Endothelial cell of umbilical vein (primary cell): ENCODE measurements around the gene FAHD1. TPM values are rescaled to one million over a fixed set of nuclear protein-coding genes. Genes with fewer than 3 reads are reported as not detected.

Experiments
- BruUV-seq: library from RNA; stranded (reverse); fragments of 400-500 nt; replicated peaks from 2 replicates; lab custom pipeline; 2021; lab: Mats Ljungman, UMichigan
- CTCF ChIA-PET: fragments of 300-600, 350-600 bp; sonication (Branson Sonifier 250); formaldehyde crosslinking; loops from one replicate; lab custom pipeline; 2021; ENCODE audit warnings: antibody characterized with exemption, inconsistent platforms; lab: Charles Lee
- POLR2A ChIA-PET: fragments of 300-600, 350-600 bp; sonication (Branson Sonifier 250); formaldehyde crosslinking; loops from one replicate; lab custom pipeline; 2021; ENCODE audit warnings: antibody characterized with exemption, inconsistent platforms; lab: Charles Lee
- DNase-seq: peaks from one replicate; pipeline ENCODE4 v3.0.0-alpha.2; 2011; ENCODE audit warnings: low read depth, low spot score
- FAIRE-seq: peaks from 2 replicates; lab custom pipeline; 2011; peaks lifted over from hg19 to GRCh38; lab: Jason Lieb, UNC
- H2AFZ ChIP-seq: 2 replicates; pipeline ENCODE4 v1.6.0; 2012; ENCODE audit warnings: low read depth, low read length, control low read depth, inconsistent platforms
- H3K27ac ChIP-seq: 2 replicates; pipeline ENCODE4 v1.5.1; 2011; ENCODE audit warnings: low read depth, mild to moderate bottlenecking, control low read depth, low read length, moderate library complexity; ENCODE audit not compliant: insufficient read depth
- H3K27me3 ChIP-seq, 2 experiments: 2 replicates each; pipeline versions ENCODE4 v1.6.0 to v1.6.1; 2011; ENCODE audit warnings: low read length in 2 of 2, mixed read lengths in 1 of 2; ENCODE audit not compliant: control insufficient read depth in 2 of 2, insufficient read depth in 2 of 2
- H3K36me3 ChIP-seq, 2 experiments: 2 replicates in 1 of 2; 3 replicates in 1 of 2; pipeline ENCODE4 v1.5.1; 2011; ENCODE audit warnings: low read length in 2 of 2, mild to moderate bottlenecking in 1 of 2, moderate library complexity in 1 of 2; ENCODE audit not compliant: control insufficient read depth in 2 of 2, insufficient read depth in 2 of 2; ENCODE audit errors: extremely low read depth in 1 of 2
- H3K4me1 ChIP-seq: 3 replicates; pipeline ENCODE4 v1.5.1; 2011; ENCODE audit warnings: mild to moderate bottlenecking, low read length; ENCODE audit not compliant: control insufficient read depth, insufficient read depth; ENCODE audit errors: extremely low read depth
- H3K4me2 ChIP-seq: 2 replicates; pipeline ENCODE4 v1.6.1; 2011; ENCODE audit warnings: low read length, control low read depth, mixed read lengths; ENCODE audit not compliant: insufficient read depth
- H3K4me3 ChIP-seq, 3 experiments: fragments of 200-600 bp in 1 of 3; sonication (generic), shearing (Covaris generic) in 1 of 3; replicated peaks in 1 of 3; 2 replicates each; pipeline ENCODE4 v1.5.1; 2011 to 2016; ENCODE audit warnings: control low read depth in 3 of 3, low read length in 3 of 3, mild to moderate bottlenecking in 2 of 3, inconsistent platforms in 1 of 3, low read depth in 1 of 3, moderate library complexity in 1 of 3; ENCODE audit not compliant: insufficient read depth in 1 of 3
- H3K79me2 ChIP-seq: 2 replicates; pipeline ENCODE4 v1.6.0; 2012; ENCODE audit warnings: low read length, inconsistent platforms; ENCODE audit not compliant: control insufficient read depth, insufficient read depth
- H3K9ac ChIP-seq: replicated peaks from 2 replicates; pipeline ENCODE3; 2011; ENCODE audit warnings: low read length, control low read depth; ENCODE audit not compliant: insufficient read depth; ENCODE audit errors: extremely low read depth
- H3K9me1 ChIP-seq: replicated peaks from 3 replicates; pipeline ENCODE4 v1.6.0; 2011; ENCODE audit warnings: mild to moderate bottlenecking, low read length; ENCODE audit not compliant: control insufficient read depth, insufficient read depth; ENCODE audit errors: extremely low read depth
- H3K9me3 ChIP-seq: replicated peaks from 2 replicates; pipeline ENCODE4 v1.5.1; 2012; ENCODE audit warnings: low read length, inconsistent platforms; ENCODE audit not compliant: control insufficient read depth, insufficient read depth
- H4K20me1 ChIP-seq: replicated peaks from 2 replicates; pipeline ENCODE3; 2011; ENCODE audit warnings: mild to moderate bottlenecking, low read length; ENCODE audit not compliant: control insufficient read depth, insufficient read depth; ENCODE audit errors: extremely low read depth
- CTCF ChIP-seq, 2 donors: IDR thresholded peaks; 1 replicate in 1 of 2; 2 replicates in 1 of 2; pipeline ENCODE4 v1.5.1; 2011; ENCODE audit warnings: low read length in 2 of 2, mild to moderate bottlenecking in 2 of 2, moderate library complexity in 2 of 2, control low read depth in 1 of 2, inconsistent platforms in 1 of 2, low read depth in 1 of 2; ENCODE audit not compliant: insufficient read depth in 1 of 2; ENCODE audit errors: extremely low read depth in 1 of 2
- EZH2 ChIP-seq: IDR thresholded peaks from 2 replicates; pipeline ENCODE4 v1.6.1; 2012; ENCODE audit warnings: borderline replicate concordance, low read depth, mild to moderate bottlenecking, moderate library complexity, low read length, inconsistent platforms; ENCODE audit not compliant: severe bottlenecking
- FOS ChIP-seq: IDR thresholded peaks from 2 replicates; pipeline ENCODE4 v1.6.1; 2011; ENCODE audit warnings: mild to moderate bottlenecking, low read length, moderate library complexity, borderline replicate concordance; ENCODE audit not compliant: insufficient read depth
- GATA2 ChIP-seq: IDR thresholded peaks from 2 replicates; pipeline ENCODE4 v1.7.0; 2011; ENCODE audit warnings: low read depth, mild to moderate bottlenecking, moderate library complexity, mixed read lengths, low read length; ENCODE audit not compliant: insufficient read length, insufficient read depth
- MYC ChIP-seq: IDR thresholded peaks from one replicate; pipeline ENCODE4 v1.6.1; 2011; ENCODE audit warnings: mild to moderate bottlenecking, low read depth, low read length
- POLR2A ChIP-seq: IDR thresholded peaks from 2 replicates; pipeline ENCODE4 v1.6.1; 2012; ENCODE audit warnings: low read depth, mild to moderate bottlenecking, control low read depth, low read length
- POLR2AphosphoS5 ChIP-seq: IDR thresholded peaks from 2 replicates; pipeline ENCODE4 v1.6.1; 2012; ENCODE audit warnings: low read depth, mild to moderate bottlenecking, control low read depth, low read length, moderate library complexity; ENCODE audit not compliant: insufficient read depth
- dilution Hi-C: fragments of 300-500 bp; cut with MboI; formaldehyde crosslinking; loops from one replicate; pipeline ENCODE4 v1.15.0; 2019; ENCODE audit warnings: low sequenced_read_pairs; ENCODE audit not compliant: extremely low pct_ligation_motif_present
- intact Hi-C: fragments of 100-400 bp; cut with micrococcal nuclease; formaldehyde crosslinking; loops from one replicate; pipeline ENCODE4 v1.10.0; 2022
- polyA plus RNA-seq, 4 experiments: library from polyadenylated mRNA; depleted of rRNA in 3 of 4; stranded (reverse) in 3 of 4; unstranded in 1 of 4; fragments of >200 nt; gene quantifications; 2 replicates each; pipeline versions ENCODE4 v1.2.1 to v1.2.3, GENCODE V29; 2011 to 2012; ENCODE audit warnings: missing spikeins in 1 of 4
- total RNA-seq: library from RNA; stranded (reverse); gene quantifications from 2 replicates; pipeline ENCODE4 v1.2.3, GENCODE V29; 2021

The FAHD1 gene
- total and polyA plus RNA-seq, 2 donors (not counting 3 experiments of a cell fraction or from before 2014, with no cell fraction given): 44.8 to 69.2 TPM

- intact Hi-C loops: loop anchor here (5.0 to 10.0 kb wide), 2 partner anchors 358 to 475 kb away; partner anchors contain the start of genes UBE2I and UQCC4
- TF ChIP-seq EZH2: no peak
- peak; percentile 13 for TF ChIP-seq POLR2AphosphoS5
- no peak for TF ChIP-seq MYC
- no peak for TF ChIP-seq FOS
- TF ChIP-seq CTCF (IDR thresholded peaks at IDR 0.05; ENCODE audit: extremely low read depth in 1 of 2, insufficient read depth in 1 of 2, low read depth in 1 of 2, low read length in 2 of 2): no peak
- TF ChIP-seq GATA2: no peak
- peak; percentile 47 for TF ChIP-seq POLR2A
- Histone ChIP-seq H3K9ac (no peak overlapping the region), H3K9me1 (no peaks in the 10 kb centered on the region), H3K4me1 (peaks cover 14% of the 10 kb centered on the region), H3K36me3 (peaks cover 0 to 45% of the 10 kb centered on the region in 2 experiments), H3K9me3 (no peaks in the 10 kb centered on the region), H3K27me3 (no peaks in the 10 kb centered on the region), H3K27ac (no peak overlapping the region), H3K4me3 (no peak overlapping the region), H2AFZ (no peak overlapping the region), H3K79me2 (peaks cover 14% of the 10 kb centered on the region), H4K20me1 (no peaks in the 10 kb centered on the region), H3K4me2 (no peak overlapping the region)
- ChIA-PET CTCF (no interaction called here), POLR2A (no interaction called here)
- no TSS peak for BruUV-seq
- DNase-seq (no peak), FAIRE-seq (no peak)
- dilution Hi-C loops: no loop called here
These were observed 47.0 kb upstream of the FAHD1 start for GRCh38 chr16:1779741-1780676.
